Lower leg skin (tissue), 3 donors: Measurements from ENCODE around the gene DOCK11.

Experiments
- POLR2A ChIP-seq, 2 donors: fragments of 450-650 bp; IDR thresholded peaks; one replicate each; pipeline ENCODE4 v1.6.1; 2016 to 2017; ENCODE audit warnings: antibody characterized with exemption in 2 of 2, mild to moderate bottlenecking in 1 of 2, moderate library complexity in 1 of 2
- TF ChIP-seq, protein P1 (sequence below), 3 donors: fragments of 450-650 bp; IDR thresholded peaks; one replicate each; pipeline ENCODE4 v1.5.1; 2016; ENCODE audit warnings: antibody characterized with exemption in 3 of 3, mild to moderate bottlenecking in 3 of 3, moderate library complexity in 2 of 3

DNA sequence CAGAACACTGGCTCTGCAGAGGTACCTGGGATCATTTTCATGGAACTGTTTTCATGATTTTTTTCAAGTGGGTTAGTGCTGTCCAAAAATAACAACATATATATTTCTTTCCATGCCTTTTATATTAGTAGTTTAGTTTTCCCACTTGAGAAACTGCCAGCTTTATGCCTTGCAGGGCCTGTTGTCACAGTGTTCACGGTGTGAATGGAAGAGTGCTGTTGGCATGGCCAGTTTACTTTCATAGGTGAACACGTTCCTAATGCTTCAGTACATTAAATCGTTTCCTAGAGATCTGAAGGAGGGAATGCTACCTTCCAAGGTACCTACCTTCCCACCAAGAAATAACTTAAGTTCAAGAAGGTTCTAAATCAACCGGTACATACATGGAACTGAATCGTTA, 12.6 kb downstream of the DOCK11 start:
- TF ChIP-seq POLR2A (IDR thresholded peaks at IDR 0.05), result no peak
- TF ChIP-seq, protein P1, sequence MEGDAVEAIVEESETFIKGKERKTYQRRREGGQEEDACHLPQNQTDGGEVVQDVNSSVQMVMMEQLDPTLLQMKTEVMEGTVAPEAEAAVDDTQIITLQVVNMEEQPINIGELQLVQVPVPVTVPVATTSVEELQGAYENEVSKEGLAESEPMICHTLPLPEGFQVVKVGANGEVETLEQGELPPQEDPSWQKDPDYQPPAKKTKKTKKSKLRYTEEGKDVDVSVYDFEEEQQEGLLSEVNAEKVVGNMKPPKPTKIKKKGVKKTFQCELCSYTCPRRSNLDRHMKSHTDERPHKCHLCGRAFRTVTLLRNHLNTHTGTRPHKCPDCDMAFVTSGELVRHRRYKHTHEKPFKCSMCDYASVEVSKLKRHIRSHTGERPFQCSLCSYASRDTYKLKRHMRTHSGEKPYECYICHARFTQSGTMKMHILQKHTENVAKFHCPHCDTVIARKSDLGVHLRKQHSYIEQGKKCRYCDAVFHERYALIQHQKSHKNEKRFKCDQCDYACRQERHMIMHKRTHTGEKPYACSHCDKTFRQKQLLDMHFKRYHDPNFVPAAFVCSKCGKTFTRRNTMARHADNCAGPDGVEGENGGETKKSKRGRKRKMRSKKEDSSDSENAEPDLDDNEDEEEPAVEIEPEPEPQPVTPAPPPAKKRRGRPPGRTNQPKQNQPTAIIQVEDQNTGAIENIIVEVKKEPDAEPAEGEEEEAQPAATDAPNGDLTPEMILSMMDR (IDR thresholded peaks at IDR 0.05), result no peak
